Neuron (in vitro differentiated cells): Measurements from ENCODE around the gene PDSS2.
"Not testable (repeated sequence)": the region's sequence is repeated elsewhere in the genome, so short reads cannot be mapped to it uniquely, and the experiment has no call there.

Experiments
- H2AFZ ChIP-seq: one replicate; pipeline ENCODE4 v1.6.1; 2013; ENCODE audit warnings: low read depth, mild to moderate bottlenecking, inconsistent platforms, low read length, moderate library complexity
- H3K27me3 ChIP-seq: one replicate; pipeline ENCODE4 v1.6.1; 2013; ENCODE audit warnings: low read length; ENCODE audit not compliant: insufficient read depth
- H3K36me3 ChIP-seq: one replicate; pipeline ENCODE4 v1.6.1; 2013; ENCODE audit warnings: low read length; ENCODE audit not compliant: insufficient read depth
- H3K4me1 ChIP-seq: one replicate; pipeline ENCODE4 v1.6.1; 2013; ENCODE audit warnings: low read length; ENCODE audit not compliant: insufficient read depth
- H3K4me3 ChIP-seq: 2 replicates; pipeline ENCODE4 v1.5.1; 2013; ENCODE audit warnings: mild to moderate bottlenecking, low read length, moderate library complexity
- H3K9me3 ChIP-seq: one replicate; pipeline ENCODE4 v1.6.1; 2013; ENCODE audit warnings: low read length

The PDSS2 gene

GRCh38 chr6:107280001-107280400, 179.4 kb downstream of the PDSS2 start:
- not testable (repeated sequence) for H3K27me3 ChIP-seq, H3K36me3 ChIP-seq, H2AFZ ChIP-seq, H3K4me3 ChIP-seq, H3K4me1 ChIP-seq, H3K9me3 ChIP-seq

GRCh38 chr6:107275330-107275865, 184.0 kb downstream of the PDSS2 start:
- Histone ChIP-seq H2AFZ (no peak overlapping the region), H3K36me3 (no peaks in the 10 kb centered on the region), H3K27me3 (no peaks in the 10 kb centered on the region), H3K4me3 (no peak overlapping the region), H3K4me1 (no peaks in the 10 kb centered on the region), H3K9me3 (no peaks in the 10 kb centered on the region)

- H3K27me3 ChIP-seq, result no peaks in the 10 kb centered on the region
- H2AFZ ChIP-seq, result no peak overlapping the region
- H3K36me3 ChIP-seq, result no peaks in the 10 kb centered on the region
- H3K9me3 ChIP-seq, result no peaks in the 10 kb centered on the region
- H3K4me3 ChIP-seq, result no peak overlapping the region
- H3K4me1 ChIP-seq, result no peaks in the 10 kb centered on the region
Observed at GRCh38 chr6:107274288-107274687, 185.1 kb downstream of the PDSS2 start.

- Histone ChIP-seq H2AFZ (no peak overlapping the region), H3K9me3 (no peaks in the 10 kb centered on the region), H3K27me3 (no peaks in the 10 kb centered on the region), H3K4me3 (no peak overlapping the region), H3K36me3 (no peaks in the 10 kb centered on the region), H3K4me1 (no peaks in the 10 kb centered on the region)
Observed at GRCh38 chr6:107272246-107272645, 187.1 kb downstream of the PDSS2 start.

- Histone ChIP-seq H3K9me3 (no peaks in the 10 kb centered on the region), H3K27me3 (no peaks in the 10 kb centered on the region), H2AFZ (no peak overlapping the region), H3K4me1 (peaks cover 2% of the 10 kb centered on the region), H3K4me3 (no peak overlapping the region), H3K36me3 (no peaks in the 10 kb centered on the region)
Observed at GRCh38 chr6:107271208-107271790, 188.1 kb downstream of the PDSS2 start.

- Histone ChIP-seq H3K9me3 (no peaks in the 10 kb centered on the region), H3K36me3 (no peaks in the 10 kb centered on the region), H3K4me1 (peaks cover 2% of the 10 kb centered on the region), H3K4me3 (no peak overlapping the region), H2AFZ (no peak overlapping the region), H3K27me3 (no peaks in the 10 kb centered on the region)
Observed at GRCh38 chr6:107267634-107268033, 191.7 kb downstream of the PDSS2 start.

- H3K4me1 ChIP-seq, result peaks cover 2% of the 10 kb centered on the region
Observed at GRCh38 chr6:107267006-107267405, 192.4 kb downstream of the PDSS2 start.

GRCh38 chr6:107266563-107266962, 192.8 kb downstream of the PDSS2 start:
- Histone ChIP-seq H3K27me3 (no peaks in the 10 kb centered on the region), H3K9me3 (no peaks in the 10 kb centered on the region), H3K4me3 (no peak overlapping the region), H2AFZ (no peak overlapping the region), H3K36me3 (no peaks in the 10 kb centered on the region), H3K4me1 (peaks cover 2% of the 10 kb centered on the region)

More at GRCh38 chr6:107267006-107267405, 192.4 kb downstream of the PDSS2 start:
- Histone ChIP-seq H2AFZ (no peak overlapping the region), H3K4me3 (no peak overlapping the region), H3K27me3 (no peaks in the 10 kb centered on the region), H3K9me3 (no peaks in the 10 kb centered on the region), H3K36me3 (no peaks in the 10 kb centered on the region)

- Histone ChIP-seq H3K4me1 (peaks cover 2% of the 10 kb centered on the region), H3K36me3 (no peaks in the 10 kb centered on the region), H3K27me3 (no peaks in the 10 kb centered on the region), H2AFZ (no peak overlapping the region), H3K9me3 (no peaks in the 10 kb centered on the region), H3K4me3 (no peak overlapping the region)
Observed at GRCh38 chr6:107264357-107264840, 195.0 kb downstream of the PDSS2 start.

GRCh38 chr6:107259951-107260350, 199.4 kb downstream of the PDSS2 start:
- no peaks in the 10 kb centered on the region for H3K36me3 ChIP-seq

GRCh38 chr6:107248147-107248546, 211.2 kb downstream of the PDSS2 start:
- Histone ChIP-seq H3K4me1 (peaks cover 3% of the 10 kb centered on the region), H3K36me3 (no peaks in the 10 kb centered on the region), H3K27me3 (no peaks in the 10 kb centered on the region), H3K4me3 (no peak overlapping the region), H2AFZ (no peak overlapping the region), H3K9me3 (no peaks in the 10 kb centered on the region)

More at GRCh38 chr6:107259951-107260350, 199.4 kb downstream of the PDSS2 start:
- Histone ChIP-seq H2AFZ (no peak overlapping the region), H3K9me3 (no peaks in the 10 kb centered on the region), H3K27me3 (no peaks in the 10 kb centered on the region), H3K4me3 (no peak overlapping the region), H3K4me1 (no peaks in the 10 kb centered on the region)

- peaks cover 3% of the 10 kb centered on the region for H3K4me1 ChIP-seq
- H3K27me3 ChIP-seq, result no peaks in the 10 kb centered on the region
- no peaks in the 10 kb centered on the region for H3K9me3 ChIP-seq
- no peaks in the 10 kb centered on the region for H3K36me3 ChIP-seq
- H3K4me3 ChIP-seq, result no peak overlapping the region
- no peak overlapping the region for H2AFZ ChIP-seq
Observed at GRCh38 chr6:107246972-107247615, 212.3 kb downstream of the PDSS2 start.

- H2AFZ ChIP-seq, result no peak overlapping the region
- H3K4me1 ChIP-seq, result peaks cover 3% of the 10 kb centered on the region
- H3K36me3 ChIP-seq, result no peaks in the 10 kb centered on the region
- no peaks in the 10 kb centered on the region for H3K27me3 ChIP-seq
- H3K4me3 ChIP-seq, result no peak overlapping the region
- H3K9me3 ChIP-seq, result no peaks in the 10 kb centered on the region
Observed at GRCh38 chr6:107246249-107246971, 213.0 kb downstream of the PDSS2 start.
